Karpas-422 (cell line): Measurements from ENCODE around the gene RHBDD3. TPM values are rescaled to one million over a fixed set of nuclear protein-coding genes. Genes with fewer than 3 reads are reported as not detected.
"Not testable (repeated sequence)": the region's sequence is repeated elsewhere in the genome, so short reads cannot be mapped to it uniquely, and the experiment has no call there.

ENCODE experiments used
- DNase-seq: peaks from one replicate; pipeline ENCODE4 v3.0.0-alpha.2; 2015
- H2AFZ ChIP-seq: fragments of 200-600 bp; sonication (generic); 2 replicates; pipeline ENCODE4 v1.6.1; 2014; ENCODE audit warnings: antibody characterized with exemption, low read length, mixed read lengths
- H3K27ac ChIP-seq: fragments of 200-600 bp; sonication (generic); 2 replicates; pipeline ENCODE4 v1.5.1; 2014; ENCODE audit warnings: mild to moderate bottlenecking, low read length, moderate library complexity
- H3K27me3 ChIP-seq: fragments of 200-600 bp; sonication (generic); 2 replicates; pipeline ENCODE4 v1.6.1; 2014; ENCODE audit warnings: low read length, mixed read lengths
- H3K36me3 ChIP-seq: fragments of 200-600 bp; sonication (generic); 2 replicates; pipeline ENCODE4 v1.6.1; 2014; ENCODE audit warnings: low read length, mixed read lengths; ENCODE audit not compliant: insufficient read depth
- H3K4me1 ChIP-seq: fragments of 200-600 bp; sonication (generic); 2 replicates; pipeline ENCODE4 v1.6.1; 2014; ENCODE audit warnings: mild to moderate bottlenecking, low read length, mixed read lengths
- H3K4me2 ChIP-seq: fragments of 200-600 bp; sonication (generic); 2 replicates; pipeline ENCODE4 v1.6.1; 2014; ENCODE audit warnings: low read length, low read depth, mild to moderate bottlenecking; ENCODE audit not compliant: poor library complexity, severe bottlenecking
- H3K4me3 ChIP-seq: fragments of 200-600 bp; sonication (generic); 2 replicates; pipeline ENCODE4 v1.5.1; 2014; ENCODE audit warnings: mild to moderate bottlenecking, antibody characterized with exemption, low read length, mixed read lengths
- H3K79me2 ChIP-seq: fragments of 200-600 bp; sonication (generic); 2 replicates; pipeline ENCODE4 v1.6.1; 2014; ENCODE audit warnings: mild to moderate bottlenecking, low read length, mixed read lengths
- H3K9ac ChIP-seq: fragments of 200-600 bp; sonication (generic); 2 replicates; pipeline ENCODE4 v1.6.0; 2014; ENCODE audit warnings: low read length
- H3K9me2 ChIP-seq: fragments of 200-600 bp; sonication (generic), shearing (Covaris generic); replicated peaks from 2 replicates; pipeline ENCODE4 v1.6.0; 2014; ENCODE audit warnings: mild to moderate bottlenecking, low read length, moderate library complexity; ENCODE audit not compliant: insufficient read depth
- H3K9me3 ChIP-seq: fragments of 300-700, 200-600 bp; sonication (generic); 2 replicates; pipeline ENCODE4 v1.6.1; 2014; ENCODE audit warnings: low read length, mixed read lengths
- H4K20me1 ChIP-seq: fragments of 200-600 bp; sonication (generic); 2 replicates; pipeline ENCODE4 v1.6.1; 2014; ENCODE audit warnings: mild to moderate bottlenecking, antibody characterized with exemption, low read length, low read depth; ENCODE audit not compliant: insufficient read depth
- total RNA-seq: library from RNA; depleted of rRNA; stranded (reverse); fragments of >200 nt; shearing (Covaris generic); gene quantifications from 2 replicates; pipeline ENCODE4 v1.2.3, GENCODE V29; 2014; ENCODE audit warnings: low replicate concordance

The RHBDD3 gene
- total RNA-seq, 1 experiment from 2014 or later: 8.8 TPM

GRCh38 chr22:29253561-29254285, 14.1 kb downstream of the RHBDD3 start:
- DNase-seq: no peak
- no peak overlapping the region for H2AFZ ChIP-seq
- H3K36me3 ChIP-seq: no peaks in the 10 kb centered on the region
- no peaks in the 10 kb centered on the region for H3K9me3 ChIP-seq
- H3K4me2 ChIP-seq: no peak overlapping the region
- no peaks in the 10 kb centered on the region for H3K79me2 ChIP-seq
- H3K9me2 ChIP-seq: no peaks in the 10 kb centered on the region
- H3K4me1 ChIP-seq: no peaks in the 10 kb centered on the region
- no peaks in the 10 kb centered on the region for H4K20me1 ChIP-seq
- no peak overlapping the region for H3K9ac ChIP-seq
- H3K4me3 ChIP-seq: no peak overlapping the region
- no peaks in the 10 kb centered on the region for H3K27me3 ChIP-seq
- no peak overlapping the region for H3K27ac ChIP-seq

GRCh38 chr22:29251981-29252911, 15.5 kb downstream of the RHBDD3 start:
- Histone ChIP-seq H3K4me1 (no peaks in the 10 kb centered on the region), H3K4me2 (no peak overlapping the region), H3K9me2 (no peaks in the 10 kb centered on the region), H3K27me3 (no peaks in the 10 kb centered on the region), H3K79me2 (no peaks in the 10 kb centered on the region), H3K4me3 (no peak overlapping the region), H4K20me1 (no peaks in the 10 kb centered on the region), H2AFZ (no peak overlapping the region), H3K9me3 (no peaks in the 10 kb centered on the region), H3K27ac (no peak overlapping the region), H3K9ac (no peak overlapping the region), H3K36me3 (no peaks in the 10 kb centered on the region)
- no peak for DNase-seq

- Histone ChIP-seq H2AFZ (no peak overlapping the region), H4K20me1 (no peaks in the 10 kb centered on the region), H3K9me3 (no peaks in the 10 kb centered on the region), H3K4me2 (no peak overlapping the region), H3K27me3 (no peaks in the 10 kb centered on the region), H3K9ac (no peak overlapping the region), H3K36me3 (no peaks in the 10 kb centered on the region), H3K4me3 (no peak overlapping the region), H3K27ac (no peak overlapping the region), H3K9me2 (no peaks in the 10 kb centered on the region), H3K79me2 (no peaks in the 10 kb centered on the region), H3K4me1 (no peaks in the 10 kb centered on the region)
- DNase-seq: no peak
Observed at GRCh38 chr22:29251265-29251664, 16.5 kb downstream of the RHBDD3 start.

- H3K4me2 ChIP-seq, H3K27ac ChIP-seq, H3K4me3 ChIP-seq, H3K9me2 ChIP-seq, H3K27me3 ChIP-seq, H3K9ac ChIP-seq, DNase-seq, H3K36me3 ChIP-seq, H3K79me2 ChIP-seq, H3K4me1 ChIP-seq, H4K20me1 ChIP-seq, H2AFZ ChIP-seq, H3K9me3 ChIP-seq: not testable (repeated sequence)
Observed at GRCh38 chr22:29247891-29248290, 19.9 kb downstream of the RHBDD3 start.

- Histone ChIP-seq H3K27me3 (no peaks in the 10 kb centered on the region), H3K9ac (no peak overlapping the region), H3K36me3 (no peaks in the 10 kb centered on the region), H3K4me2 (no peak overlapping the region), H3K9me3 (no peaks in the 10 kb centered on the region), H3K9me2 (no peaks in the 10 kb centered on the region), H3K27ac (no peak overlapping the region), H3K4me3 (no peak overlapping the region), H3K79me2 (no peaks in the 10 kb centered on the region), H2AFZ (no peak overlapping the region), H4K20me1 (0 out of 2 replicates have a peak, but pooled peaks cover 9% of the 10 kb centered on the region), H3K4me1 (no peaks in the 10 kb centered on the region)
- DNase-seq: peak; percentile 87
Observed at GRCh38 chr22:29245626-29246385, 22.0 kb downstream of the RHBDD3 start.

GRCh38 chr22:29244785-29245625, 22.8 kb downstream of the RHBDD3 start:
- Histone ChIP-seq H3K4me3 (no peak overlapping the region), H3K79me2 (no peaks in the 10 kb centered on the region), H3K9me2 (no peaks in the 10 kb centered on the region), H3K9me3 (no peaks in the 10 kb centered on the region), H4K20me1 (0 out of 2 replicates have a peak, but pooled peaks cover 9% of the 10 kb centered on the region), H3K4me2 (no peak overlapping the region), H3K36me3 (no peaks in the 10 kb centered on the region), H3K4me1 (no peaks in the 10 kb centered on the region), H2AFZ (no peak overlapping the region), H3K27me3 (no peaks in the 10 kb centered on the region), H3K27ac (no peak overlapping the region), H3K9ac (no peak overlapping the region)
- DNase-seq: no peak

- Histone ChIP-seq H3K4me1 (no peaks in the 10 kb centered on the region), H3K27me3 (no peaks in the 10 kb centered on the region), H3K9me2 (no peaks in the 10 kb centered on the region), H3K9ac (no peak overlapping the region), H3K4me3 (no peak overlapping the region), H3K4me2 (no peak overlapping the region), H3K9me3 (no peaks in the 10 kb centered on the region), H3K27ac (no peak overlapping the region), H3K36me3 (no peaks in the 10 kb centered on the region), H3K79me2 (no peaks in the 10 kb centered on the region), H2AFZ (no peak overlapping the region), H4K20me1 (0 out of 2 replicates have a peak, but pooled peaks cover 9% of the 10 kb centered on the region)
- no peak for DNase-seq
Observed at GRCh38 chr22:29243874-29244446, 23.8 kb downstream of the RHBDD3 start.
